ENCODE data around the gene NPPC.
"Not testable (repeated sequence)": the region's sequence is repeated elsewhere in the genome, so short reads cannot be mapped to it uniquely, and the experiment has no call there.

NPPC gene

GRCh38 chr2:231919341-231920035 lies 6.7 kb downstream of the NPPC start:
- DNase-seq = no peak

GRCh38 chr2:231918501-231919330 lies 7.5 kb downstream of the NPPC start:
- no peak for DNase-seq

GRCh38 chr2:231917280-231918066 lies 8.7 kb downstream of the NPPC start:
- DNase-seq = peak in 1 of 2 experiments; percentile 4

GRCh38 chr2:231914077-231914690 lies 12.0 kb downstream of the NPPC start:
- DNase-seq = no peak

GRCh38 chr2:231911381-231911780 lies 14.8 kb downstream of the NPPC start:
- DNase-seq = no peak

- DNase-seq = no peak
Measured at GRCh38 chr2:231910771-231911170, 15.4 kb downstream of the NPPC start.

- DNase-seq = not testable (repeated sequence)
Measured at GRCh38 chr2:231910161-231910560, 16.0 kb downstream of the NPPC start.

GRCh38 chr2:231909631-231910030 lies 16.6 kb downstream of the NPPC start:
- no peak for DNase-seq

GRCh38 chr2:231908584-231908983 lies 17.6 kb downstream of the NPPC start:
- DNase-seq = no peak

GRCh38 chr2:231907765-231908164 lies 18.4 kb downstream of the NPPC start:
- DNase-seq = no peak

- no peak for DNase-seq
Measured at GRCh38 chr2:231905026-231905425, 21.2 kb downstream of the NPPC start.

- DNase-seq = no peak
Measured at GRCh38 chr2:231904161-231904611, 22.0 kb downstream of the NPPC start.

GRCh38 chr2:231902598-231902997 lies 23.6 kb downstream of the NPPC start:
- no peak for DNase-seq

GRCh38 chr2:231900972-231901371 lies 25.2 kb downstream of the NPPC start:
- peak in 1 of 2 experiments; percentile 13 for DNase-seq

- peak in 1 of 2 experiments; percentile 12 for DNase-seq
Measured at GRCh38 chr2:231900486-231900942, 25.7 kb downstream of the NPPC start.

GRCh38 chr2:231894566-231895380 lies 31.4 kb downstream of the NPPC start:
- DNase-seq = no peak

- DNase-seq = peak in 1 of 2 experiments; percentile 12
Measured at GRCh38 chr2:231891514-231891905, 34.7 kb downstream of the NPPC start.

GRCh38 chr2:231890896-231891513 lies 35.2 kb downstream of the NPPC start:
- DNase-seq = peak in 1 of 2 experiments; percentile 5

- DNase-seq = no peak
Measured at GRCh38 chr2:231887756-231888155, 38.4 kb downstream of the NPPC start.

GRCh38 chr2:231886071-231886681 lies 40.0 kb downstream of the NPPC start:
- no peak for DNase-seq
